RWPE1 (cell line): ENCODE measurements around the gene CD2.
A peak's percentile ranks its signal among the peaks of the same experiment; 100 is the strongest.

Source experiments
- CTCF ChIA-PET: fragments of 350-600 bp; sonication (Branson Sonifier 250); formaldehyde crosslinking; extraction: SDS; loops from one replicate; lab custom pipeline; 2021; lab: Yijun Ruan, JAX
- POLR2A ChIA-PET: fragments of 400-600 bp; formaldehyde crosslinking; extraction: SDS; loops from one replicate; lab custom pipeline; 2020; ENCODE audit warnings: antibody characterized with exemption; ENCODE audit not compliant: low non-redundant PET; lab: Yijun Ruan, JAX
- DNase-seq: peaks from one replicate; pipeline ENCODE4 v3.0.0; 2012; ENCODE audit warnings: low spot score
- H3K27ac ChIP-seq: fragments of 450-650 bp; 2 replicates; pipeline ENCODE4 v1.5.1; 2017
- TF ChIP-seq, protein P1 (sequence below): fragments of 450-650 bp; conservative IDR thresholded peaks from 2 replicates; pipeline ENCODE4 v1.5.1; 2017; ENCODE audit warnings: low read depth, mild to moderate bottlenecking

CD2 gene

DNA sequence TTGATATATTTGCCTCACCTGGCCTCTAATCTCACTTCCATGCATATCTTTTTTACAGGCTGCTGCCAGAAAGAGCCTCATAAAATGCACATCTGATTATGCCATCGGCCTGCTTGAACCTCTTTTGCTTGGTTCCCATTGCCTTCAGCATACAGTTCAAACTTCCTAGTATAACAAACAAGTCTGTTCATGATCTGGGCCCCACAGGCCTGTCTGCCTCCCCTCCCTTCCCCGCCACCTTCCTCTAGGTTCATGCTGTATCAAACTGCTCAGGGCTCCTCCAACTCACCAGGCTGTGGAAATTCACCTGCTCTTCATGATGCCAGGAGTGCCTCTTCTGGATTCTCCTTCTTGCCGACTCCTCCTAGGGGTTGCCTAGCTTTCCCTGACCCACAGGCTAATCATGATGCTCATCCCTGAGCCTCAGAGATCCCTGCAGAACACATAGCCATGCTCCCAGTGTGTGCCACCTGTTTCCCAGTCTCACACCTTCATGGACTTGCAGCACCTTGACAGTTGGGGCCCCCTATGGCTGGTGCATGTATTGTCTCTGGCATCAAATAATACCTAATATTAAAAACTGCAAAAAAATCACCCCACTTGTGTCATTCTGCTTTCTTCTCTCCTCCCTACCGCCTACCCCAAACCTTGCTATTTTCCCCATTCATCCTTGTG lies 33.7 kb upstream of the CD2 start:
- TF ChIP-seq, protein P1, sequence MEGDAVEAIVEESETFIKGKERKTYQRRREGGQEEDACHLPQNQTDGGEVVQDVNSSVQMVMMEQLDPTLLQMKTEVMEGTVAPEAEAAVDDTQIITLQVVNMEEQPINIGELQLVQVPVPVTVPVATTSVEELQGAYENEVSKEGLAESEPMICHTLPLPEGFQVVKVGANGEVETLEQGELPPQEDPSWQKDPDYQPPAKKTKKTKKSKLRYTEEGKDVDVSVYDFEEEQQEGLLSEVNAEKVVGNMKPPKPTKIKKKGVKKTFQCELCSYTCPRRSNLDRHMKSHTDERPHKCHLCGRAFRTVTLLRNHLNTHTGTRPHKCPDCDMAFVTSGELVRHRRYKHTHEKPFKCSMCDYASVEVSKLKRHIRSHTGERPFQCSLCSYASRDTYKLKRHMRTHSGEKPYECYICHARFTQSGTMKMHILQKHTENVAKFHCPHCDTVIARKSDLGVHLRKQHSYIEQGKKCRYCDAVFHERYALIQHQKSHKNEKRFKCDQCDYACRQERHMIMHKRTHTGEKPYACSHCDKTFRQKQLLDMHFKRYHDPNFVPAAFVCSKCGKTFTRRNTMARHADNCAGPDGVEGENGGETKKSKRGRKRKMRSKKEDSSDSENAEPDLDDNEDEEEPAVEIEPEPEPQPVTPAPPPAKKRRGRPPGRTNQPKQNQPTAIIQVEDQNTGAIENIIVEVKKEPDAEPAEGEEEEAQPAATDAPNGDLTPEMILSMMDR, result no peak
- CTCF ChIA-PET, result interaction anchor here (0.9 kb wide), 1 partner anchor 26 kb away, joined by 3 read pairs; no protein-coding TSS in a partner anchor
- H3K27ac ChIP-seq, result peak overlapping the region; percentile 63
- DNase-seq, result no peak
- POLR2A ChIA-PET, result no interaction called here

- CTCF ChIA-PET, result interaction anchor here (0.9 kb wide), 1 partner anchor 27 kb away, joined by 3 read pairs; no protein-coding TSS in a partner anchor
- POLR2A ChIA-PET, result no interaction called here
- H3K27ac ChIP-seq, result peak overlapping the region; percentile 63; the same call in 1 of the 2 replicates
- DNase-seq, result no peak
- TF ChIP-seq, protein P1, result no peak
Measured at GRCh38 chr1:116721039-116721405, 33.2 kb upstream of the CD2 start.

DNA sequence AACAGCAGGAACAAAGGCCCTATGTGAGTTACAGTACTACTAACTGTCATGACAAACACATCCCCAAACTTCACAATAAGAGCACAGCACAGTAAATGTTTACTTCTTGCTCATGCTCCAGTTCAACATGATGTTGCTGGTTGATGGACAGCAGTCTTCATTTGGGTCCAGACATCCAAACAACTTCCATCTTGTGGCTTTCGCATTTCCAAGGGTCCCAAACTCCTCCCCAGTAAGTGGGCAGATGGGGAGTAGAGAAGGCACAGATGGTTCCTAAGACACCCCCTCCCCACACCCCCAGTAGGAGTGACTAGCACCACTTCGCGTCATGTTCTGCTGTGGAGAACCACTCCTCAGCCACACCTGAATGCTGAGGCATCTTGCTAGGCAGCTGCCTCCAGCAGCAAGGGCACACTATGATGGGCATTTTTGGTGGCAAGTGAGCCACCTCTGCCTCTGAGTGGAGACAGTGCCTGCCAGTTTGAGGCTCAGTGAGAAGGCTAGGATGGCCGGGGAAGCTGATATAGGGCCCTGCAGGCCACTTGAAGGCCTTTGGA lies 32.7 kb upstream of the CD2 start:
- ChIA-PET CTCF (interaction anchor here (0.9 kb wide), 1 partner anchor 27 kb away, joined by 3 read pairs; no protein-coding TSS in a partner anchor), POLR2A (no interaction called here)
- H3K27ac ChIP-seq, result peak overlapping the region; percentile 83
- DNase-seq, result no peak
- TF ChIP-seq, protein P1, result no peak

DNA sequence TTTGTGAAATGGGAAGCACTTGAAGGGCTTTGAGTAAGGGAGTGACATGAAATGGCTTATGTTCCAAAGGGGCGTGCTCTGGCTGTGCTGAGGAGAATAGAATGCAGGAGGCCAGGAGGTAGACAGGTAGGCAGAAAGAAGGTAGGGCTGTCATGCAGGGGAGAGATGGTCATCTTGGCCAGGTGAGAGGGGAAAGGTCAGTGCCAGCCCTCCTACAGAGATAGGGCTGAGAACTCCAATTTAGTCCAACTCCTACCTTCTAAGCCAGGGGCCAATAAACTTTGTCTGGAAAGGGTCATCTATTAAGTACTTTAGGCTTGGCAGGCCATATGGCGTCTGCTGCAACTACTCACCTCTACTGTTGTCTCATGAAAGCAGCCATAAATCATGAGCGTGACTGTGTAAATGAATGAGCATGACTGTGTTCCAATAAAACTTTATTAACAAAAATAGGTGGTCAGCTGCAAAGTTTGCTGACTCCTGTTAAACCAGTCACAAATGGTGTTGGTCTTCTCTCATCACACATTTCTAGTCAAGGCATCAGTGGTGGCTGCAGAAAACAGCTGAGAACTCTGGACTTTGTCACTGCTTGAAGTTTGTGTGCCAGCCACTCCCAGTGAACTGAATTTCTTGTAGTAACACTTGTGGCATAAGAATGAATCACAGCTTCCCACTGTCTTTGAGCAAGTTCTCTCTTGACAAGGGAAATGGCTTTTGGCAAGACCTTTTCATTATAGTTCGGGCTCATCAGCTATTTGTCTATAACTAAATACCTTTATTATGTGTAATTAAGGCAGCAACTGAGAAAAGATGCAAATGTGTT lies 32.0 kb upstream of the CD2 start:
- peak overlapping the region; percentile 85 for H3K27ac ChIP-seq
- CTCF ChIA-PET, result interaction anchor here (0.5 to 0.6 kb wide), 2 partner anchors 12 to 51 kb away, joined by 3 read pairs; no protein-coding TSS in a partner anchor
- POLR2A ChIA-PET, result no interaction called here
- DNase-seq, result peak; percentile 75
- TF ChIP-seq, protein P1, result no peak

DNA sequence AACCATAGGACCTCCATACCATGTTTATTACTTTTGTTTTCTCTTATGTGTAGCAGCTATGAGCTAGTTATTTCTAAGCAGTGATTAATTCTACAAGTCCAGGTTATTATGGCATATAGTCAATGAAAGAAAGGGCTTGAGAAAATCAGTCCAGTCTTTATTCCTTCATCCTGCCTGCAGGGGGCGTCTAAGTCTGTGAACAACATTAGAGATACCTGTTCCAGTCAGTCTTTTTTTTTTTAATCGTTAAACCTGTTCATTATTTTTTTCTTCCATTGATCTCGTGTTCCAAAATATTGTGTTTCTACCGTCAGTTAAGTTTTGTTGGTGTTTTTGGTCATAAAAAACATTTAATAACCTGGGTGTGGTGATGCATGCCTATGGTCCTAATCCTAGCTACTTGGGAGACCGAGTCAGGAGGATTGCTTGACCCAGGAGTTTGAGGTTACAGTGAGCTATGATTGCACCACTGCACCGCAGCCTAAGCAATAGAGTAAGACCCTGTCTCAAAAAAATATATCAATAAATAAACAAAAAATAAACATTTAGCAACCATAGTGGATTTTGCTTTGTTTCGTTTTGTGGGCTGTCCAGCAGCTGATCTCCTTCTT lies 29.4 kb upstream of the CD2 start:
- CTCF ChIA-PET, result interaction anchor here (0.6 to 1.4 kb wide), 12 partner anchors 11 to 523 kb away, joined by 3 to 8 read pairs (median 4); no protein-coding TSS in a partner anchor
- POLR2A ChIA-PET, result interaction anchor here (0.7 kb wide), 1 partner anchor 469 kb away, joined by 7 read pairs; no protein-coding TSS in a partner anchor
- TF ChIP-seq, protein P1, result peak; percentile 74
- peak; percentile 38 for DNase-seq
- H3K27ac ChIP-seq, result no peak overlapping the region
